HEK293T (cell line): Measurements from ENCODE around the gene KLF6.

ENCODE experiments used
- BHLHE40 ChIP-seq: fragments of 450-650 bp; IDR thresholded peaks from 2 replicates; pipeline ENCODE4 v1.6.1; 2016; ENCODE audit warnings: mild to moderate bottlenecking, moderate library complexity, borderline replicate concordance
- ELF4 ChIP-seq: fragments of 450-650 bp; IDR thresholded peaks from 2 replicates; pipeline ENCODE4 v1.6.1; 2017; ENCODE audit warnings: antibody characterized with exemption
- FOXM1 ChIP-seq: fragments of 450-650 bp; IDR thresholded peaks from 2 replicates; pipeline ENCODE4 v1.6.1; 2017; ENCODE audit warnings: mild to moderate bottlenecking, borderline replicate concordance
- HDGF ChIP-seq: fragments of 450-650 bp; IDR thresholded peaks from 2 replicates; pipeline ENCODE4 v1.6.1; 2017; ENCODE audit warnings: antibody characterized with exemption, borderline replicate concordance
- L3MBTL2 ChIP-seq: fragments of 450-650 bp; conservative IDR thresholded peaks from 2 replicates; pipeline ENCODE4 v1.6.1; 2016; ENCODE audit warnings: mild to moderate bottlenecking
- NFRKB ChIP-seq: fragments of 450-650 bp; IDR thresholded peaks from 2 replicates; pipeline ENCODE4 v1.6.1; 2016; ENCODE audit warnings: mild to moderate bottlenecking, moderate library complexity
- SP1 ChIP-seq: fragments of 450-650 bp; IDR thresholded peaks from 2 replicates; pipeline ENCODE4 v1.6.1; 2017
- SUZ12 ChIP-seq: fragments of 450-650 bp; IDR thresholded peaks from 2 replicates; pipeline ENCODE4 v1.6.1; 2016; ENCODE audit warnings: mild to moderate bottlenecking

DNA sequence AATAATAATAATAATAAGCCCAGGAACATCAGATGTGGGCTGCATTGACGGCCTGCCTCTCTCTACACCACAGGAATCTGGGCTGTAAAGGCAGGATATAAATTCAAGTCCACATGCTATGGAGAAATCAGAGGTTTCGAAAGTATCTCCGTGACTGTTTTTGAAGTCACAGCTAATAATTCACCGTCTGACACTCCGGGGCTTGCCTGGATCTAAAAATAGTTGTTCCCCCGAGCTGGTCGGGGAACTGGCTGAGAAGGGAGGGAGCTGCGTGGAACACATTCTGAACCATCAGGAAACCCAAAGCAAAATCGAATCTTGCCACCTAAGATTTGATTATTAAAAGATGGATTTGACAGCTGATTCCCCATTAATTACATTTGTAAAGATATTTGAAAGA is 35.4 kb downstream of the KLF6 start:
- TF ChIP-seq FOXM1 (no peak), ELF4 (no peak), SUZ12 (no peak), BHLHE40 (no peak), L3MBTL2 (no peak), HDGF (no peak), SP1 (no peak), NFRKB (no peak)
